KOPT-K1 (cell line): Measurements from ENCODE around the gene ACIN1.

ENCODE experiments used
- H3K27ac ChIP-seq: fragments of 200-600 bp; sonication (generic); 2 replicates; pipeline ENCODE4 v1.5.1; 2016; ENCODE audit warnings: antibody characterized with exemption, mild to moderate bottlenecking, low read depth, low read length; ENCODE audit not compliant: poor library complexity, severe bottlenecking
- H3K36me3 ChIP-seq: fragments of 200-600 bp; sonication (generic); 2 replicates; pipeline ENCODE4 v1.5.1; 2017; ENCODE audit warnings: antibody characterized with exemption, mild to moderate bottlenecking, low read length, moderate library complexity; ENCODE audit not compliant: insufficient read depth
- H3K9me3 ChIP-seq: fragments of 200-600 bp; sonication (generic); 2 replicates; pipeline ENCODE4 v1.5.1; 2017; ENCODE audit warnings: antibody characterized with exemption, low read length, mild to moderate bottlenecking; ENCODE audit not compliant: insufficient read depth, poor library complexity, severe bottlenecking

ACIN1 gene

GRCh38 chr14:23067847-23068788, 26.8 kb downstream of the ACIN1 start:
- H3K9me3 ChIP-seq: no peaks in the 10 kb centered on the region
- no peak overlapping the region for H3K27ac ChIP-seq
- peaks cover 83% of the 10 kb centered on the region for H3K36me3 ChIP-seq

GRCh38 chr14:23066855-23067744, 27.8 kb downstream of the ACIN1 start:
- Histone ChIP-seq H3K36me3 (peaks cover 83% of the 10 kb centered on the region), H3K9me3 (no peaks in the 10 kb centered on the region), H3K27ac (no peak overlapping the region)

- Histone ChIP-seq H3K27ac (no peak overlapping the region), H3K36me3 (peaks cover 85% of the 10 kb centered on the region), H3K9me3 (no peaks in the 10 kb centered on the region)
These were observed 28.6 kb downstream of the ACIN1 start for GRCh38 chr14:23066368-23066767.

GRCh38 chr14:23063601-23064000, 31.3 kb downstream of the ACIN1 start:
- H3K27ac ChIP-seq: no peak overlapping the region
- peaks cover 97% of the 10 kb centered on the region for H3K36me3 ChIP-seq
- no peaks in the 10 kb centered on the region for H3K9me3 ChIP-seq

- Histone ChIP-seq H3K27ac (no peak overlapping the region), H3K9me3 (no peaks in the 10 kb centered on the region), H3K36me3 (peaks cover 86% of the 10 kb centered on the region)
These were observed 32.9 kb downstream of the ACIN1 start for GRCh38 chr14:23062002-23062401.

GRCh38 chr14:23060536-23061260, 34.2 kb downstream of the ACIN1 start:
- Histone ChIP-seq H3K36me3 (peaks cover 73% of the 10 kb centered on the region), H3K9me3 (no peaks in the 10 kb centered on the region), H3K27ac (no peak overlapping the region)

GRCh38 chr14:23058654-23059504, 36.1 kb downstream of the ACIN1 start:
- Histone ChIP-seq H3K27ac (no peak overlapping the region), H3K9me3 (no peaks in the 10 kb centered on the region), H3K36me3 (peaks cover 55% of the 10 kb centered on the region)

GRCh38 chr14:23057757-23058653, 36.9 kb downstream of the ACIN1 start:
- peaks cover 46% of the 10 kb centered on the region for H3K36me3 ChIP-seq
- no peaks in the 10 kb centered on the region for H3K9me3 ChIP-seq
- peak overlapping the region; percentile 23 for H3K27ac ChIP-seq

GRCh38 chr14:23056956-23057756, 37.8 kb downstream of the ACIN1 start, which contains the start of gene CDH24:
Gene CDH24, minus strand, starts transcription at chr14:23057520. Its CDS starts 1,787 bp downstream, at chr14:23055733.
- peaks cover 38% of the 10 kb centered on the region for H3K36me3 ChIP-seq
- H3K27ac ChIP-seq: peak within 1 kb of the TSS; percentile 23
- H3K9me3 ChIP-seq: no peaks in the 10 kb centered on the region

GRCh38 chr14:23056145-23056955, 38.6 kb downstream of the ACIN1 start:
- Histone ChIP-seq H3K36me3 (peaks cover 30% of the 10 kb centered on the region), H3K27ac (no peak overlapping the region), H3K9me3 (no peaks in the 10 kb centered on the region)

GRCh38 chr14:23055621-23056144, 39.3 kb downstream of the ACIN1 start:
- Histone ChIP-seq H3K36me3 (peaks cover 23% of the 10 kb centered on the region), H3K27ac (no peak overlapping the region), H3K9me3 (no peaks in the 10 kb centered on the region)

GRCh38 chr14:23055147-23055550, 39.8 kb downstream of the ACIN1 start:
- peaks cover 18% of the 10 kb centered on the region for H3K36me3 ChIP-seq

More at GRCh38 chr14:23055147-23055550, 39.8 kb downstream of the ACIN1 start:
- no peak overlapping the region for H3K27ac ChIP-seq
- H3K9me3 ChIP-seq: no peaks in the 10 kb centered on the region
